GM06990 (cell line): ENCODE results near the gene CCR5AS.
"Not testable (repeated sequence)": the region's sequence is repeated elsewhere in the genome, so short reads cannot be mapped to it uniquely, and the experiment has no call there.

Experiments
- DNase-seq: peaks from one replicate; pipeline ENCODE4 v3.0.0-alpha.2; 2011; ENCODE audit not compliant: insufficient read length; ENCODE audit errors: extremely low read depth
- H3K27me3 ChIP-seq: replicated peaks from 2 replicates; pipeline ENCODE4 v1.6.0; 2011; ENCODE audit warnings: low read length; ENCODE audit not compliant: control insufficient read depth, insufficient read depth
- H3K36me3 ChIP-seq: 2 replicates; pipeline ENCODE4 v1.5.1; 2011; ENCODE audit warnings: low read length; ENCODE audit not compliant: control insufficient read depth, insufficient read depth
- H3K4me3 ChIP-seq: replicated peaks from 2 replicates; pipeline ENCODE4 v1.5.1; 2011; ENCODE audit warnings: low read depth, mild to moderate bottlenecking, control low read depth, low read length
- CTCF ChIP-seq: IDR thresholded peaks from 2 replicates; pipeline ENCODE4 v1.5.1; 2011; ENCODE audit warnings: low read length, control low read depth, mild to moderate bottlenecking, inconsistent platforms; ENCODE audit not compliant: insufficient read depth, poor library complexity, severe bottlenecking

CCR5AS gene

GRCh38 chr3:46429671-46430070, 22.8 kb upstream of the CCR5AS start:
- Histone ChIP-seq H3K27me3 (no peaks in the 10 kb centered on the region; the same call in 1 of the 2 replicates), H3K36me3 (no peaks in the 10 kb centered on the region), H3K4me3 (no peak overlapping the region)
- DNase-seq, result no peak
- TF ChIP-seq CTCF, result no peak

GRCh38 chr3:46429250-46429649, 22.4 kb upstream of the CCR5AS start:
- no peak for TF ChIP-seq CTCF
- H3K36me3 ChIP-seq, result no peaks in the 10 kb centered on the region
- no peak for DNase-seq
- H3K27me3 ChIP-seq, result no peaks in the 10 kb centered on the region; the same call in 1 of the 2 replicates
- H3K4me3 ChIP-seq, result no peak overlapping the region

- no peak for TF ChIP-seq CTCF
- no peak for DNase-seq
- H3K36me3 ChIP-seq, result no peaks in the 10 kb centered on the region
Observed at GRCh38 chr3:46427916-46428833, 21.3 kb upstream of the CCR5AS start.

GRCh38 chr3:46427404-46427803, 20.5 kb upstream of the CCR5AS start:
- H3K4me3 ChIP-seq, DNase-seq, H3K36me3 ChIP-seq, H3K27me3 ChIP-seq: not testable (repeated sequence)

More at GRCh38 chr3:46427916-46428833, 21.3 kb upstream of the CCR5AS start:
- H3K4me3 ChIP-seq, result no peak overlapping the region
- no peaks in the 10 kb centered on the region; the same call in 1 of the 2 replicates for H3K27me3 ChIP-seq

- H3K4me3 ChIP-seq, H3K27me3 ChIP-seq, DNase-seq, H3K36me3 ChIP-seq: not testable (repeated sequence)
Observed at GRCh38 chr3:46426476-46426875, 19.6 kb upstream of the CCR5AS start.

- TF ChIP-seq CTCF, result no peak
- Histone ChIP-seq H3K4me3 (no peak overlapping the region), H3K36me3 (no peaks in the 10 kb centered on the region), H3K27me3 (no peaks in the 10 kb centered on the region)
- DNase-seq, result no peak
Observed at GRCh38 chr3:46423588-46423987, 16.7 kb upstream of the CCR5AS start.

- Histone ChIP-seq H3K4me3 (no peak overlapping the region), H3K36me3 (no peaks in the 10 kb centered on the region), H3K27me3 (no peaks in the 10 kb centered on the region)
- DNase-seq, result no peak
- TF ChIP-seq CTCF, result no peak
Observed at GRCh38 chr3:46422617-46423016, 15.8 kb upstream of the CCR5AS start.
